Body of pancreas (tissue), 4 donors: ENCODE measurements around the gene HNRNPDL. TPM values are rescaled to one million over a fixed set of nuclear protein-coding genes. Genes with fewer than 3 reads are reported as not detected.

Source experiments
- ATAC-seq: fragments of 150-250 bp; one replicate; pipeline ENCODE4 v1.9.1; 2016
- DNase-seq, 4 donors: peaks; one replicate each; pipeline ENCODE4 v3.0.0-alpha.2; 2019
- H3K27ac ChIP-seq, 4 donors: fragments of 200-600 bp; sonication (generic); 1 replicate in 3 of 4; 2 replicates in 1 of 4; pipeline versions ENCODE4 v1.5.1 to v1.6.1; 2016 to 2019; ENCODE audit warnings: mild to moderate bottlenecking in 1 of 4, mixed read lengths in 1 of 4, moderate library complexity in 1 of 4
- H3K27me3 ChIP-seq, 2 donors: fragments of 200-600 bp; sonication (generic); one replicate each; pipeline ENCODE4 v1.6.0; 2016; ENCODE audit warnings: mild to moderate bottlenecking in 1 of 2
- H3K36me3 ChIP-seq, 2 donors: fragments of 200-600 bp; sonication (generic); replicated peaks in 1 of 2; 2 replicates each; pipeline ENCODE4 v1.5.1; 2016; ENCODE audit warnings: low read depth in 2 of 2; ENCODE audit not compliant: insufficient read depth in 1 of 2
- H3K4me1 ChIP-seq: fragments of 200-600 bp; sonication (generic); one replicate; pipeline ENCODE4 v1.6.0; 2016
- H3K4me3 ChIP-seq, 2 donors: fragments of 200-600 bp; sonication (generic); 1 replicate in 1 of 2; 2 replicates in 1 of 2; pipeline ENCODE4 v1.5.1; 2016 to 2019
- H3K9me3 ChIP-seq, 3 donors: fragments of 200-600 bp; sonication (generic); 1 replicate in 2 of 3; 2 replicates in 1 of 3; pipeline ENCODE4 v1.5.1; 2016
- CTCF ChIP-seq, 7 experiments: fragments of 450-650 bp in 4 of 7; fragments of 200-600 bp in 3 of 7; sonication (generic) in 3 of 7; IDR thresholded peaks; one replicate each; pipeline ENCODE4 v1.5.1; 2016 to 2019; ENCODE audit warnings: antibody characterized with exemption in 7 of 7
- POLR2A ChIP-seq, 3 donors: fragments of 450-650 bp; IDR thresholded peaks; one replicate each; pipeline ENCODE4 v1.6.1; 2016; ENCODE audit warnings: antibody characterized with exemption in 3 of 3, mild to moderate bottlenecking in 2 of 3
- WGBS, 2 donors: methylation state at CpG; one replicate each; pipeline ENCODE4 v1.1.5; 2017; 5-methylcytosine and 5-hydroxymethylcytosine counted together
- intact Hi-C: fragments of 100-400 bp; cut with DNase I; formaldehyde crosslinking; loops from one replicate; pipeline ENCODE4 v1.15.1; 2023
- total RNA-seq, 2 donors: library from RNA; depleted of rRNA; stranded (reverse); fragments of >200 nt; gene quantifications; one replicate each; pipeline ENCODE4 v1.1.0, GENCODE V29; 2016

HNRNPDL gene
- total RNA-seq, 2 donors from 2014 or later = 130 to 131 TPM

GRCh38 chr4:82461710-82462109 lies 31.4 kb upstream of the HNRNPDL start:
- WGBS, 2 donors = 58 to 66% methylated on average over 2 of the region's 2 CpGs
- ATAC-seq = no peak

GRCh38 chr4:82458729-82459128 lies 28.5 kb upstream of the HNRNPDL start:
- intact Hi-C loops = loop anchor here (10.0 kb wide), 1 partner anchor 806 kb away; no protein-coding TSS in a partner anchor
- Histone ChIP-seq H3K27ac (no peak overlapping the region), H3K36me3 (peaks cover 0 to 11% of the 10 kb centered on the region in 2 donors), H3K4me1 (no peaks in the 10 kb centered on the region), H3K9me3 (no peaks in the 10 kb centered on the region), H3K4me3 (no peak overlapping the region), H3K27me3 (no peaks in the 10 kb centered on the region)
- DNase-seq (no peak), ATAC-seq (no peak)
- TF ChIP-seq CTCF (IDR thresholded peaks at IDR 0.05) (no peak), POLR2A (IDR thresholded peaks at IDR 0.05) (no peak)
- 80 to 91% methylated on average over 2 of the region's 2 CpGs for WGBS, 2 donors

More at GRCh38 chr4:82461710-82462109, 31.4 kb upstream of the HNRNPDL start:
- Histone ChIP-seq H3K4me1 (no peaks in the 10 kb centered on the region), H3K4me3 (no peak overlapping the region), H3K27ac (no peak overlapping the region), H3K36me3 (peaks cover 0 to 9% of the 10 kb centered on the region in 2 donors), H3K27me3 (no peaks in the 10 kb centered on the region), H3K9me3 (no peaks in the 10 kb centered on the region)
- DNase-seq = no peak
- no peak for TF ChIP-seq POLR2A (IDR thresholded peaks at IDR 0.05)
- TF ChIP-seq CTCF (IDR thresholded peaks at IDR 0.05) = no peak
- intact Hi-C loops = loop anchor here (10.0 kb wide), 1 partner anchor 273 kb away; no protein-coding TSS in a partner anchor

GRCh38 chr4:82457266-82457665 lies 27.0 kb upstream of the HNRNPDL start:
- no peak overlapping the region for H3K4me3 ChIP-seq
- 81 to 93% methylated on average over 7 of the region's 7 CpGs for WGBS, 2 donors
- DNase-seq = no peak
- ATAC-seq = no peak
- no peak overlapping the region for H3K27ac ChIP-seq
- H3K4me1 ChIP-seq = no peaks in the 10 kb centered on the region
- intact Hi-C loops = loop anchor here (10.0 kb wide), 1 partner anchor 808 kb away; no protein-coding TSS in a partner anchor
- TF ChIP-seq POLR2A (IDR thresholded peaks at IDR 0.05) = no peak
- TF ChIP-seq CTCF (IDR thresholded peaks at IDR 0.05) = no peak
- H3K27me3 ChIP-seq = no peaks in the 10 kb centered on the region
- peaks cover 0 to 14% of the 10 kb centered on the region in 2 donors for H3K36me3 ChIP-seq
- no peaks in the 10 kb centered on the region for H3K9me3 ChIP-seq

- 93 to 97% methylated on average over 7 of the region's 7 CpGs for WGBS, 2 donors
- H3K36me3 ChIP-seq = peaks cover 0 to 25% of the 10 kb centered on the region in 2 donors
- no peak overlapping the region for H3K27ac ChIP-seq
- no peaks in the 10 kb centered on the region for H3K4me1 ChIP-seq
- DNase-seq = no peak
- H3K9me3 ChIP-seq = no peaks in the 10 kb centered on the region
- no peak overlapping the region for H3K4me3 ChIP-seq
- H3K27me3 ChIP-seq = no peaks in the 10 kb centered on the region
- TF ChIP-seq POLR2A (IDR thresholded peaks at IDR 0.05) = no peak
- TF ChIP-seq CTCF (IDR thresholded peaks at IDR 0.05) = no peak
- no peak for ATAC-seq
- intact Hi-C loops = loop anchor here (10.0 kb wide), 1 partner anchor 813 kb away; no protein-coding TSS in a partner anchor
Measured at GRCh38 chr4:82452026-82452425, 21.8 kb upstream of the HNRNPDL start.
